GM12892 (cell line): Measurements from ENCODE around the gene OR4K15. TPM values are rescaled to one million over a fixed set of nuclear protein-coding genes. Genes with fewer than 3 reads are reported as not detected.
"Not testable (repeated sequence)": the region's sequence is repeated elsewhere in the genome, so short reads cannot be mapped to it uniquely, and the experiment has no call there.

Experiments
- DNase-seq: peaks from one replicate; pipeline ENCODE4 v3.0.0; 2011; ENCODE audit not compliant: insufficient read length
- FAIRE-seq: peaks from 2 replicates; lab custom pipeline; 2011; peaks lifted over from hg19 to GRCh38; lab: Jason Lieb, UNC
- POLR2A ChIP-seq: IDR thresholded peaks from 2 replicates; pipeline ENCODE4 v1.6.1; 2011; ENCODE audit warnings: low read depth, low read length, control low read depth
- POLR2AphosphoS5 ChIP-seq: IDR thresholded peaks from 2 replicates; pipeline ENCODE4 v1.6.1; 2011; ENCODE audit warnings: low read depth, low read length, control low read depth
- TAF1 ChIP-seq: IDR thresholded peaks from 2 replicates; pipeline ENCODE4 v1.6.1; 2011; ENCODE audit warnings: low read depth, mild to moderate bottlenecking, control low read depth, low read length, borderline replicate concordance
- polyA plus RNA-seq: library from polyadenylated mRNA; unstranded; fragments of >200 nt; gene quantifications from one replicate; pipeline ENCODE4 v1.2.1, GENCODE V29; 2012; ENCODE audit warnings: missing spikeins, inconsistent platforms; ENCODE audit not compliant: missing spikeins

Gene OR4K15
- polyA plus RNA-seq: not detected

DNA sequence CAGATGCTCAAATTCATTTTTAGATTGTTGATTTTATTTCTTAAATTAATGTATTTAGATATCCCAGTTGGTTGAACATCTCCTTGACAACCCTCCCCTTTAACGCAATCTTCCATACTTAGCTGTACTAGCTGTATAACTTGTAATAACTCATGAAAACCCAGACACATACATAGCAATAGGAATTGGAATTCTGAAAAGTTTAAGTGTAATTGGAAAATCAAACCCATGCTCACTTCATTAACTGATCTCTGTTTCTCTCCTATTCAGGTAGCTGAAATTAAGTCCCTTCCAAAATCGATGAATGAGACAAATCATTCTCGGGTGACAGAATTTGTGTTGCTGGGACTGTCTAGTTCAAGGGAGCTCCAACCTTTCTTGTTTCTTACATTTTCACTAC lies at the start of gene OR4K15:
Gene OR4K15 (plus strand): TSS at position 301 of the 400 bp plus-strand sequence. CDS start 0 bp downstream, at position 301.
- DNase-seq: no peak
- FAIRE-seq: no peak
- TF ChIP-seq POLR2AphosphoS5 (no peak), POLR2A (no peak), TAF1 (no peak)

DNA sequence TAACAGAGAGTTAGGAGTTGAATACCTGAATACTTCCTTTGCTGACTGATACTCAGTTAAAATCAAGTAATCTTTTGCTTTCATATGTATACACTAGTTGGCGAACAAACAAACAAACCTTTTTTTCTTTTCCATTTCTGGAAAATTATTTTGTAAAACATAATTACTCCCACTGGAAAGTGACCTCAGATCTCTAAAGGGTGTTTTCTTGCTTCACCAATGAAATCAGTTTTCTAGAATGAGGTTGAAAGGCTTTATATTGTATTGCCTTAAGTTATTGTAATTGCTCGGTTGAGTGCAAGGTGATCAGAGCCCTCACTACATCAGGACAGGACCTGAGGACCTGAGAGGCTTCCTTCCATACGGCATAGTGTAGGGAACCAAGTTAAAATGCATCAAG lies 44.8 kb upstream of the OR4K15 start, which contains the start of gene OR4K1:
Gene OR4K1 (plus strand): TSS at position 301 of the 400 bp plus-strand sequence. CDS start 4,750 bp downstream, outside the sequence.
- FAIRE-seq (no peak), DNase-seq (no peak)
- TF ChIP-seq POLR2AphosphoS5: no peak
- TF ChIP-seq POLR2A: no peak
- no peak for TF ChIP-seq TAF1

- no peak for FAIRE-seq
- no peak for TF ChIP-seq POLR2A
- DNase-seq: no peak
These were observed 33.7 kb upstream of the OR4K15 start for GRCh38 chr14:19941668-19942067.

GRCh38 chr14:19947413-19948090 lies 27.8 kb upstream of the OR4K15 start:
- no peak for TF ChIP-seq TAF1
- no peak for TF ChIP-seq POLR2A
- TF ChIP-seq POLR2AphosphoS5: no peak
- FAIRE-seq: no peak
- DNase-seq: no peak

DNA sequence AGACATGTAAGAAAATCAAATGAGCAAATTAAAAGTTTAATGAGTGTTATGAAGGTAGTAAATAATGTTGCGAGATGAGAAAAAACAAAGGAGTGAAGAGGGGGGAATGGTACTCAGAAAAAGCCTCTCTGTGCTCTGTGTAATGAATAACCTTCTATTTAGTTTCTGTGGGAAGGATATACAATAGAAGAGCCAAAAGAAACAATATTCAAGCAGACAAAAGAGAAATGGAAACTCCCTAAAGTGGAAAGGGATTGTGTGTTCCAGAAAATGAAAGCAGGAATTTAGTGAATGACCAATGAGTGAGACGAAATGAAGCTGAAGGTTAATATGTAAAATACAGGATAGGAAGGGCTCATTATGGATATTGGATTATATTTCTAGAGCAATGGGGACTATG lies 26.2 kb upstream of the OR4K15 start:
- FAIRE-seq: no peak
- TF ChIP-seq TAF1: no peak
- TF ChIP-seq POLR2A: no peak
- TF ChIP-seq POLR2AphosphoS5: no peak
- DNase-seq: no peak

DNA sequence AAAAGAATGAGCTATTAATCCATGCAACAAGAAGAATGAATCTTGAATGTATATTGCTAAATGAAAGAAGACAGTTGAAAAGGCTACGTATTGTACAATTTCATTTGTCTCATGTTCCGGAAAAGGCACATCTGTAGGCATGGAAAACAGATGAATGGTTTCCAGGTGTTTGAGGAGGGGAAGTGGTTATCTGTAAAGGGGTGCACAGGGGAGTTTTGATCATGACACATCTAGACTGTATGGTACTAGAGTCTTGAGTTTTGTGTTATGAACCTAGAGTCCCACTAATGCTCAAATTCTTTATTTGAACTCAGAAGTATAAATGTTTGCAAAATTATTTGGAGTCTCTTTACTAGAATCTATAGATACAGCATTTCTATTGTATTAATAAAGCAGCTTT lies 5.7 kb upstream of the OR4K15 start:
- not testable (repeated sequence) for FAIRE-seq, DNase-seq

DNA sequence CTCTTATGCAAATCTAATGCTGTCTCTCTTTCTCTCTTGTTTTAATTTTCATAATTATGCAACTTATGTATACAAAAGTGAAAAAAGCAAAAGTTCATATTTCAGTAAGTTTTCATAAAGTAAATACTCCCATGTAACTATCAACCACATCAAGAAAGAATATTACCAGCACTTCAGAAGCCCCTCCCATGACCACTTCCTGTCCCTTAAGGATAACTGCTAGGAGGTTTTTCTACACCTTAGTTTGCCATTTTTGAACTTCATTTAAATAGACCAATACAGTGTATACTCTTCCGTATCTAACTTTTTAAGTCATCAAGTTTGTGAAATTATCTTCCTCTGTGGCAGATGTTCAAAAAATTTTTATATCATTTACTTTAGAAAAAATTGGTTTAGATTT lies 547 bp upstream of the OR4K15 start:
- no peak for DNase-seq
- TF ChIP-seq POLR2A (no peak), TAF1 (no peak), POLR2AphosphoS5 (no peak)
- FAIRE-seq: no peak

DNA sequence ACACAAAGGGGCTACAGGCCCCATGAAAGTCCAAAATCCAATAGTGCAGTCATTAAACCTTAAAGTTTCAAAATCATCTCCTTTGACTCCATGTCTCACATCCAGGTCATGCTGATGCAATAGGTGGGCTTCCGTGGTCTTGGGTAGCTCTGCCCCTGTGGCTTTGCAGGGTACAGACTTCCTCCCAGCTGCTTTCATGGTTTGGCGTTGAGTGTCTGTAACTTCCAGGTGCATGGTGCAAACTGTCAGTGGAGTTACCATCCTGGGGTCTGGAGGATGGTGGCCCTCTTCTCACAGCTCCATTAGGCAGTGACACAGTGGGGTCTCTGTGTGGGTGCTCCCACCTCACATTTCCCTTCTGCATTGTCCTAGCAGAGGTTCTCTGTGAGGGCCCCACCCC lies 18.0 kb downstream of the OR4K15 start:
- DNase-seq: no peak
- no peak for FAIRE-seq
- no peak for TF ChIP-seq TAF1
- no peak for TF ChIP-seq POLR2A
- TF ChIP-seq POLR2AphosphoS5: no peak

GRCh38 chr14:20001863-20002262 lies 26.5 kb downstream of the OR4K15 start, which contains the start of gene OR4Q2:
Gene OR4Q2, plus strand, starts transcription at chr14:20002163.
- FAIRE-seq (no peak), DNase-seq (no peak)
- no peak for TF ChIP-seq POLR2AphosphoS5
- TF ChIP-seq TAF1: no peak

DNA sequence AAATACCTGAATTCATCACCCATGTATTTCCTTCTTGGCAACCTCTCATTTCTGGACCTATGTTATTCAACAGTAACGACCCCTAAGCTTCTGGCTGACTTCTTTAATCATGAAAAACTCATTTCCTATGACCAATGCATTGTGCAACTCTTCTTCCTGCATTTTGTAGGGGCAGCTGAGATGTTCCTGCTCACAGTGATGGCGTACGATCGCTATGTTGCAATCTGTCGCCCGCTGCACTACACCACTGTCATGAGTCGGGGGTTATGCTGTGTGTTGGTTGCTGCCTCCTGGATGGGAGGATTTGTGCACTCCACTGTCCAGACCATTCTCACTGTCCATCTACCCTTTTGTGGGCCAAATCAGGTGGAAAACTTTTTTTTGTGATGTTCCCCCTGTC lies 26.9 kb downstream of the OR4K15 start:
- FAIRE-seq: no peak
- no peak for DNase-seq
- TF ChIP-seq POLR2AphosphoS5 (no peak), POLR2A (no peak), TAF1 (no peak)

- no peak for TF ChIP-seq POLR2A
- TF ChIP-seq TAF1: no peak
- TF ChIP-seq POLR2AphosphoS5: no peak
- DNase-seq: no peak
- no peak for FAIRE-seq
These were observed 32.8 kb downstream of the OR4K15 start for GRCh38 chr14:20008156-20008555.

DNA sequence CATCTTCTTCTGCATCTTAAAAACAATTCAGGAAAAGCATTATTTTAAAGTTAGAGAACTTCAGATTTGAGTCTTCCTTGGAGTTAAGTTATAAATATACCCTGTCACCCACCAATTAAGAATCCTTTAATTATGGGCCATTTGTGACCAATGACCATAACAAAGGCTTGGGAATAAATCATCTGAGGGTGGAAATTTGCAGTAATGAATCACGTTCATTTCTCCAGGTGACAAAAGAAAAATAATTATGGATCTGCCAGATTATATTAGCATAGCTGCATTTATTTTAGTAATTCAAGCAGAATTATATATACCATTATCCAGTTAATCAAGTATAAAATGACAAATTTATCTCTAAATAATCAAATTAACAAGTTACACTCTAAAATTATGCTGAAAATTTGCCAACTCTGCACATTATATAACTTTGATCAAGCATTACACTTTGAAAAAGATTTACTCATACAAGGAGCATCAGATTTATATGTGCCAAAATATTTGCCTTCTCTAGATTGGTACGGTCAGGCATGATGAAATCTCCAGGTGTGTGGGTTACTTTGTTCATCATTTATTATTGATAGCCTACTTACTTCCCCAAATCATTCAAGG lies 44.0 kb downstream of the OR4K15 start, which contains the start of gene OR4K14:
Gene OR4K14 (minus strand): TSS at position 51 of the 609 bp plus-strand sequence. CDS start 4,114 bp downstream, outside the sequence.
- TF ChIP-seq TAF1 (no peak), POLR2A (no peak), POLR2AphosphoS5 (no peak)
- DNase-seq: no peak
- FAIRE-seq: no peak
